Breast epithelium (tissue), 3 donors: Measurements from ENCODE around the gene HSD17B11.

Source experiments
- CTCF ChIP-seq, 3 donors: fragments of 450-650 bp; IDR thresholded peaks; one replicate each; pipeline ENCODE4 v1.5.1; 2016 to 2017; ENCODE audit warnings: antibody characterized with exemption in 3 of 3, mild to moderate bottlenecking in 3 of 3, moderate library complexity in 3 of 3
- POLR2AphosphoS5 ChIP-seq, 3 donors: sonication (generic); formaldehyde crosslinking; IDR thresholded peaks; one replicate each; pipeline ENCODE4 v1.6.1; 2017; ENCODE audit warnings: antibody characterized with exemption in 3 of 3

- TF ChIP-seq CTCF (IDR thresholded peaks at IDR 0.05): no peak
- TF ChIP-seq POLR2AphosphoS5 (IDR thresholded peaks at IDR 0.05): peak; percentile 88 to 97 (median 89)
Measured at GRCh38 chr4:87422104-87423052, 31.4 kb upstream of the HSD17B11 start, which contains the start of gene NUDT9.
